Astrocyte of the spinal cord (primary cell): Measurements from ENCODE around the gene SORL1.

Experiments
- DNase-seq: peaks from one replicate; pipeline ENCODE4 v3.0.0; 2011; ENCODE audit warnings: low read depth, low spot score
- H3K4me3 ChIP-seq: 2 replicates; pipeline ENCODE4 v1.5.1; 2011; ENCODE audit warnings: low read depth, mild to moderate bottlenecking, low read length, moderate library complexity
- in situ Hi-C: cut with HindIII; loops from 2 replicates; pipeline ENCODE4 v1.10.0; 2017; ENCODE audit warnings: low sequenced_read_pairs
- TF ChIP-seq, protein P1 (sequence below): IDR thresholded peaks from 2 replicates; pipeline ENCODE4 v1.5.1; 2012; ENCODE audit warnings: low read depth, mild to moderate bottlenecking, low read length, inconsistent platforms

SORL1 gene

DNA sequence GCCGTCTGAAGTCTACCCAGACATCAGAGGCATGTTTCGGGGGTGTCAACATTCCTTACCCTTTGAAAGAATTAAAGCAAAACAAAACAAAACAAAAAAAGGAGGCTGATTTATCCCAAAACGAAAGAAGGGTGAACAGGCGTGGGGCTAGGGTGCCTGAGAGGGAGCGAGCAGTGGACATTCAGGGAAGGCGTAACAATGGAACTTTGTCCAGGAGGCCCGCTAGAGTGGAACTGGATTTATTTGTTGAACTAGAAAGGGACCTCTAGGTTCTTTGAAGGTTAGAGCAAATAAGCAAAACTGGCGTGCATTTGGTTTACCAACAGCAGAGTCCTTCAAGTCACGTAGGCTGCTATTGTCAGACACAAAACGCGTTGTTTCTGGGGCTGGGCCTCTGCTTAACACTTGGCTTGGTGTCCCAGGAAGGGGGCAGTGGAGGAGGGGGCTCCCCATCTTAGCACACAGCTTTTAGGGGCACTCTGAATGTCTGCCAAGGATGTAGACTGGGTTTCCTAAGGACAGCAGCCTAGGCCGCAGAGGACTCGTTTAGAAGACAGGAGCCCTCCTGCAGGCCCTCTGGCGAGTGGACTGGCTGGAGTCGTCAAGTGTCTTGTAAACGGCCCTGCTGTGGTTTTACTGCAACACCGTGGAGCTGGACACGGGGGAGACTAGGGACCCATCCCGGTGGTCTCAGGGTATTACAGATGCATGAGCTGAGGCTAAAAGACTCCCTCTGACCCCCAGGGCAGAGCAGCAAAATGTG is 204.4 kb downstream of the SORL1 start:
- in situ Hi-C loops, result no loop called here
- DNase-seq, result no peak
- TF ChIP-seq, protein P1, sequence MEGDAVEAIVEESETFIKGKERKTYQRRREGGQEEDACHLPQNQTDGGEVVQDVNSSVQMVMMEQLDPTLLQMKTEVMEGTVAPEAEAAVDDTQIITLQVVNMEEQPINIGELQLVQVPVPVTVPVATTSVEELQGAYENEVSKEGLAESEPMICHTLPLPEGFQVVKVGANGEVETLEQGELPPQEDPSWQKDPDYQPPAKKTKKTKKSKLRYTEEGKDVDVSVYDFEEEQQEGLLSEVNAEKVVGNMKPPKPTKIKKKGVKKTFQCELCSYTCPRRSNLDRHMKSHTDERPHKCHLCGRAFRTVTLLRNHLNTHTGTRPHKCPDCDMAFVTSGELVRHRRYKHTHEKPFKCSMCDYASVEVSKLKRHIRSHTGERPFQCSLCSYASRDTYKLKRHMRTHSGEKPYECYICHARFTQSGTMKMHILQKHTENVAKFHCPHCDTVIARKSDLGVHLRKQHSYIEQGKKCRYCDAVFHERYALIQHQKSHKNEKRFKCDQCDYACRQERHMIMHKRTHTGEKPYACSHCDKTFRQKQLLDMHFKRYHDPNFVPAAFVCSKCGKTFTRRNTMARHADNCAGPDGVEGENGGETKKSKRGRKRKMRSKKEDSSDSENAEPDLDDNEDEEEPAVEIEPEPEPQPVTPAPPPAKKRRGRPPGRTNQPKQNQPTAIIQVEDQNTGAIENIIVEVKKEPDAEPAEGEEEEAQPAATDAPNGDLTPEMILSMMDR, result no peak
- H3K4me3 ChIP-seq, result no peak overlapping the region

DNA sequence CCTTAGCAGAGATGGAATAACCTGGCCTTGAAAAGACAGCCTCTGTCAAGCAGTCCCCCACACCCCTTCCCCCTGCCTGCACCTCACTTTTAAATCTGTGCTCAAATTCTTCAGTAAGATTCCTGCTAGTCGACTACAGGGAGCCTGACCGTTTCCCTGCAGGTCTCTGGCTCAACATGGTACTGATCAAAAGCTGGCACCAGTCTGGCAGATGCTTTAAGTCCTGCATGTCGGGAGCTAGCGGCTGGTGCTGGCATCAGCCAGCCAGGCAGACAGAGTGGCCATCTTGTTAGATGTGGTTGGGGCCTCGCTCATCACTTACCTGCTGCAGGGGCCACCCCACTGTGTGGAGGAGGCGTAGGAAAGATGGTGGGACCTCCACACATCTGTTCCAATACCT is 205.0 kb downstream of the SORL1 start:
- in situ Hi-C loops, result no loop called here
- TF ChIP-seq, protein P1, result no peak
- no peak for DNase-seq
- no peak overlapping the region for H3K4me3 ChIP-seq

DNA sequence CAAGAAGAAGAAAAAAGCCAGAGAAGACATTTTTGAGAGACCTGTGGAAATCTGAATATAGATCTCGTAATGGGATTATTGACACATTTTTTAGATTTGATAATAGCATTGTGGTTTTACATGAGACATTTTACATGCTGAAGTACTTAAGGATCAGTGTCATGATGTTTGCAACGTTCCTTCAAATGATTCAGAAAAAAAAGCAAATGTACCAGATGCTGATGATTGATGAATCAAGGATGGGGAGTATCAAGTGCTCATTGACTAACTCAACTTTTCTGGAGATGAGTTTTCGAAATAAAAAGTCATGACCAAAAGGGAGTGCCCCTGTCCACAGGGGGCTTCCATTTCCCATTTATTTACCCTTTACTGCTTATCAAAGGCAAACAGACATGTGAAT is 207.7 kb downstream of the SORL1 start:
- TF ChIP-seq, protein P1, result no peak
- in situ Hi-C loops, result no loop called here
- H3K4me3 ChIP-seq, result no peak overlapping the region
- no peak for DNase-seq

DNA sequence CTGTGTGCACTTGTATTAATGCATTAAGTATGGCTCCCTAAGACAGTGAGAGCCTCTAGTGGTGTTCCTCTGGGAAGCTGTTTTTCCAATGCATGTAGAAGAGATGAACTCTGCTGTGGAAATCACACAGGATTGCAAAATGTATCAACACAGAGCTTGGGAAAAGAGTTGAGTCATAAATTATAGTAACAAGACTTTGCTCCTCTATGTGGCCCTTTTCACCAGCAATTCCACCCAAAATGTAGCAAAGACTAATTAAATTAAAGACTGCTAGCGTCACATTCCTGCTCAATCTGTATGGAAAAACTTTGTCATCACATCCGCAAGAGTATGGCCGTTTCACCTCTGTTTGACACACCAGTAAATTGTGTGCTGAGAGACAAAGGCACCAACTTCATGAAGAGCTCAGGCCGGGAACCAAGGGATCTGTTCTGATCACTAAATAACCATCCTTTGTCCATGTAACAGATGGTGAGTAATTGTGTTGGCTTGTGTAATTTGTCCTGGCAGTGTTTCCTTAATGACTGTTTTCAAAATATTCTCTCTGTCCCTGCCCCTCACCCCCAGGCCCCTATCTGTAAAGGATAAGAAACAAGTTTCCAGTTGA is 209.9 kb downstream of the SORL1 start:
- H3K4me3 ChIP-seq, result no peak overlapping the region
- DNase-seq, result peak; percentile 70
- TF ChIP-seq, protein P1, result peak; percentile 25
- in situ Hi-C loops, result no loop called here

DNA sequence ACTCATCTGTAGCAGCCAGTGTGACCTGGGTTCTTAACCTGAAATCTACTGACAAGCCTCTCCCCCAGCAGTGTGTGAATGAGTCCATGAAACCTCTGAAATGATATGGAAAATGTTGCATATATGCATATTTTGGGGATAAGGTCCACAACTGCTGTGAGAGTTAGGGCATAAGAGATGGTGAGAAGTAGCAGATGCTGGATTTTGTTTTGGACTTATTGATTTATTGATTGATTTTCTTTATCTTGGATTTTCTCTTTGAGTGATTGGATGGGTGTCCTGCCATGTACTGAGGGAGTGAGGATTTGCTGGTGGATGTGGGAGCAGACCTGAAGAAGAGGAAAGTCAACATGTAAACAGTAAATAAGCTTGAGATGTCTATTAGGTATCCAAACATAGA is 212.0 kb downstream of the SORL1 start:
- H3K4me3 ChIP-seq, result no peak overlapping the region
- in situ Hi-C loops, result no loop called here
- TF ChIP-seq, protein P1, result no peak
- DNase-seq, result no peak

DNA sequence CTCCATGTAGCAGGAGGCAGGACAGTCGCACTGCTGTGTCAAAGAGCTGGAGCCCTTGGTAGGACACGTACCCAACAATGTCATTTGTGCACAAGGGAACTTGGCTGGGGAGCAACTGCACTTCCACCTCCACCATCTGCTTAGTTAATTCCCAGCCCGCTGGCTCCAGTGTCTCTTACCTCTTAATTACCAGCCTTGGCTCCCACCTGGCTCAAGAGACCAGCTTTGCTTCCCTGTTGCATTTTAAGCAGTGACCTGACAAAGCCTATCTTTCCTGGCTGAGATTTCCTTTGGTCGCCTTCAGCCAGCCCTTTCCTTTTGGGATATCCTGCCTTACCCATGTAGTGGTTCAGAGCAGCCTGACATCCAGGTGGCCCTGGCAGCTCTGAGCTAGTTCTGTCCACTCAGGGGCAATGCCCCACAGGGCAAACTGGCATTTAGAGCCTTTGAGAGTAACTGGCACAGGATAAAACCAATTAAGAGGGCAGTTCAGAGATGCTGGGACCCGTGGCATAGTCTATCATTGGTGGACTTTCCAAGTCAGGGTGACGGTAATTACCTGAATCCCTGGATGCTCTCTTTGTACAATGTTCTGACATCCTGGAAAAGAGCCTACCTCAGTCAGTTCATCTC is 213.2 kb downstream of the SORL1 start:
- DNase-seq, result no peak
- no peak overlapping the region for H3K4me3 ChIP-seq
- TF ChIP-seq, protein P1, result no peak
- in situ Hi-C loops, result no loop called here
